Activated CD4-positive, CD25-positive, alpha-beta regulatory T cell treated with anti-CD3 and anti-CD28 coated beads, Interleukin-2, amount 50 U/mL, for 24 hours (primary cell): ENCODE measurements around the gene PKP3.
A peak's percentile ranks its signal among the peaks of the same experiment; 100 is the strongest.
"Not testable (repeated sequence)": the region's sequence is repeated elsewhere in the genome, so short reads cannot be mapped to it uniquely, and the experiment has no call there.

ENCODE experiments used
- ATAC-seq, 2 donors: fragments of 150-1000 bp; cut with Tn5 transposase; one replicate each; pipeline ENCODE4 v1.10.0; 2021; ENCODE audit warnings: mild to moderate bottlenecking in 1 of 2, moderate library complexity in 1 of 2

Gene PKP3

DNA sequence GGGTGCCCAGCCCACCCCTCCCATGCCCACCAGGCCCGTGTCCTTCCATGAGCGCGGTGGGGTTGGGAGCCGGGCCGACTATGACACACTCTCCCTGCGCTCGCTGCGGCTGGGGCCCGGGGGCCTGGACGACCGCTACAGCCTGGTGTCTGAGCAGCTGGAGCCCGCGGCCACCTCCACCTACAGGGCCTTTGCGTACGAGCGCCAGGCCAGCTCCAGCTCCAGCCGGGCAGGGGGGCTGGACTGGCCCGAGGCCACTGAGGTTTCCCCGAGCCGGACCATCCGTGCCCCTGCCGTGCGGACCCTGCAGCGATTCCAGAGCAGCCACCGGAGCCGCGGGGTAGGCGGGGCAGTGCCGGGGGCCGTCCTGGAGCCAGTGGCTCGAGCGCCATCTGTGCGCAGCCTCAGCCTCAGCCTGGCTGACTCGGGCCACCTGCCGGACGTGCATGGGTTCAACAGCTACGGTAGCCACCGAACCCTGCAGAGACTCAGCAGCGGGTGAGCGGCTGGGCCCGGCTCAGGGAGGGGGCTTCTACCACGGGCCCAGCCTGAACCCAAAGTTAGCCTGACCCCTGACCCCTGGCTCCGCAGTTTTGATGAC lies 3.0 kb downstream of the PKP3 start:
- peak; percentile 58 to 85 for ATAC-seq

DNA sequence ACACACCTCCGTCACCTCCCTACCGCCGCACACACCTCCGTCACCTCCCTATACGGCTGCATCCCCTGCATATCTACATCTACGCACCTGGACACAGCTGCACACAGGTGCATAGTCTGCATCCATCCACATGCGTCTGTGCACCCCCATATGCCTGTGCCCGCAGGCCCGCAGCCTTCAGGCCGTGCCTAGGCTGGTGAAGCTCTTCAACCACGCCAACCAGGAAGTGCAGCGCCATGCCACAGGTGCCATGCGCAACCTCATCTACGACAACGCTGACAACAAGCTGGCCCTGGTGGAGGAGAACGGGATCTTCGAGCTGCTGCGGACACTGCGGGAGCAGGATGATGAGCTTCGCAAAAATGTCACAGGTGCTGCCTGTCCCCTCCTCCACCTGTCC lies 4.8 kb downstream of the PKP3 start:
- ATAC-seq, result no peak

DNA sequence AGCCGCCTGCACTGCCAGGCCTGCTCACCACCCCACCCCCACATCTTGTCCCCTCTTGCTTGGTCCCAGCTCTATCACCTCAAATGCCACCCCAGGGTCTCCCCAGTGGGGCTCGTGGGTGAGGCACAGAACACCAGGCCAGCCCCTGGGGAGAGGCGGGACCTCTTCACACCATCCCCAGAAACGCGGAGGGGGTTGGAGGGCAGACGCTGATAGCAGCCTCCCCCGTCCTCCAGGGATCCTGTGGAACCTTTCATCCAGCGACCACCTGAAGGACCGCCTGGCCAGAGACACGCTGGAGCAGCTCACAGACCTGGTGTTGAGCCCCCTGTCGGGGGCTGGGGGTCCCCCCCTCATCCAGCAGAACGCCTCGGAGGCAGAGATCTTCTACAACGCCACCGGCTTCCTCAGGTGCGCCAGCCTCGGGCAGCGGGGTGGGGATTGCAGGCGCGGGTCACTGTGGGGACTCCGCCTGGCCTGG lies 5.8 kb downstream of the PKP3 start:
- no peak for ATAC-seq

DNA sequence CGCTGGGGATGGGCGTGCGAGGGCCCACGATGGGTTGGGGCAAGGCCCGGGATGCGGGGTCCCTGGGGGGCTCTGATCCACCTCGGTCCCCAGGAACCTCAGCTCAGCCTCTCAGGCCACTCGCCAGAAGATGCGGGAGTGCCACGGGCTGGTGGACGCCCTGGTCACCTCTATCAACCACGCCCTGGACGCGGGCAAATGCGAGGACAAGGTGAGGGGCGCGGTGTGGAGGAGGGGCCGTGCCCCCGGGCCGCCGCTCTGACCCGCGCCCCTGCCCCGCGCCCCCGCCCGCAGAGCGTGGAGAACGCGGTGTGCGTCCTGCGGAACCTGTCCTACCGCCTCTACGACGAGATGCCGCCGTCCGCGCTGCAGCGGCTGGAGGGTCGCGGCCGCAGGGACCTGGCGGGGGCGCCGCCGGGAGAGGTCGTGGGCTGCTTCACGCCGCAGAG lies 6.3 kb downstream of the PKP3 start:
- ATAC-seq, result no peak

DNA sequence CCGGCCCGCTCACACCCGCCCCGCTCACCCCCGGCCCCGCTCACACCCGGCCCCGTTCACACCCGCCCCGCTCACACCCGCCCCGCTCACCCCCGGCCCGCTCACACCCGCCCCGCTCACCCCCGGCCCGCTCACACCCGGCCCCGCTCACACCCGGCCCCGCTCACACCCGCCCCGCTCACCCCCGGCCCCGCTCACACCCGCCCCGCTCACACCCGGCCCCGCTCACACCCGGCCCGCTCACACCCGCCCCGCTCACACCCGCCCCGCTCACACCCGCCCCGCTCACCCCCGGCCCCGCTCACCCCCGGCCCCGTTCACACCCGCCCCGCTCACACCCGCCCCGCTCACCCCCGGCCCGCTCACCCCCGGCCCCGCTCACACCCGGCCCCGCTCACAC lies 7.2 kb downstream of the PKP3 start:
- ATAC-seq, result not testable (repeated sequence)

DNA sequence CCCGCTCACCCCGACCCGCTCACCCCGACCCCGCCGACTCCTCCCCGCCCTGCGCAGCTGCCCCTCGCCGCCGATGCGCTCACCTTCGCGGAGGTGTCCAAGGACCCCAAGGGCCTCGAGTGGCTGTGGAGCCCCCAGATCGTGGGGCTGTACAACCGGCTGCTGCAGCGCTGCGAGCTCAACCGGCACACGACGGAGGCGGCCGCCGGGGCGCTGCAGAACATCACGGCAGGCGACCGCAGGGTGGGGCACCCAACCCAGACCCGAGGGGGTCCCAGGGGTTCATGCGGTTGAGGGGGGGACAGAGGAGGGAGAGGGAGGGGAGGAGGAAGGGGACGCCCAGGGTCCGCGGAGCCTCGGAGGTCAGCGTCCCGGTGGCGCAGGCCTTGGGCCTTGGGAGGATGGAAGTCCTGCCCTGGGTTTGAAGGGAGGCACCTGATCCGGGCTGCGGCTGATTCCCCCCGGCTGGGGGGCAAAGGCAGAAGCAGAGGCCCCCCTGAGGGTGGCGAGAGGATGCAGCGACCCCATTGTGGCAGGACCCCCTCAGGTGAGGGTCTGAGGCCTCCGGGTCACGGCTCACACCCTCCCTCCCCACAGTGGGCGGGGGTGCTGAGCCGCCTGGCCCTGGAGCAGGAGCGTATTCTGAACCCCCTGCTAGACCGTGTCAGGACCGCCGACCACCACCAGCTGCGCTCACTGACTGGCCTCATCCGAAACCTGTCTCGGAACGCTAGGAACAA lies 9.2 kb downstream of the PKP3 start:
- no peak for ATAC-seq

DNA sequence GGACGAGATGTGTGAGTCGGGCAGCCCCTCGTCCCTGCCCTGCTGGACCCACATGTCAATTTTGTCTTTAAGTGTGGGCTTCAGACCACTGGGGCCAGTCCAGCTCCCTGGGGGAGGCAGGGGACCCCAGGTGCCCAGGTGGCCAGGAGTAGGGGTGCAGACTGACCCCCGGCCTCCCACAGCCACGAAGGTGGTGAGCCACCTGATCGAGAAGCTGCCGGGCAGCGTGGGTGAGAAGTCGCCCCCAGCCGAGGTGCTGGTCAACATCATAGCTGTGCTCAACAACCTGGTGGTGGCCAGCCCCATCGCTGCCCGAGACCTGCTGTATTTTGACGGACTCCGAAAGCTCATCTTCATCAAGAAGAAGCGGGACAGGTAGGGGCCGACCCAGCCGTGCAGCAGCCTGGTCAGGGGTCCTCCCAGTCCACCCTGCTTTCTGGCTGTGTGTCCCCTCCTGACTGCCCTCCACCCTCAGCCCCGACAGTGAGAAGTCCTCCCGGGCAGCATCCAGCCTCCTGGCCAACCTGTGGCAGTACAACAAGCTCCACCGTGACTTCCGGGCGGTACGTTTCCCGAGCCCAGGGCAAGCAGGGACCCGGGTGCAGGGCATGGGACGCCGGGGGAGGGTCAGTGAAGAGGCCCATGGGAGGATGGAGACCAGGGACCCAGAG lies 9.9 kb downstream of the PKP3 start:
- no peak for ATAC-seq

DNA sequence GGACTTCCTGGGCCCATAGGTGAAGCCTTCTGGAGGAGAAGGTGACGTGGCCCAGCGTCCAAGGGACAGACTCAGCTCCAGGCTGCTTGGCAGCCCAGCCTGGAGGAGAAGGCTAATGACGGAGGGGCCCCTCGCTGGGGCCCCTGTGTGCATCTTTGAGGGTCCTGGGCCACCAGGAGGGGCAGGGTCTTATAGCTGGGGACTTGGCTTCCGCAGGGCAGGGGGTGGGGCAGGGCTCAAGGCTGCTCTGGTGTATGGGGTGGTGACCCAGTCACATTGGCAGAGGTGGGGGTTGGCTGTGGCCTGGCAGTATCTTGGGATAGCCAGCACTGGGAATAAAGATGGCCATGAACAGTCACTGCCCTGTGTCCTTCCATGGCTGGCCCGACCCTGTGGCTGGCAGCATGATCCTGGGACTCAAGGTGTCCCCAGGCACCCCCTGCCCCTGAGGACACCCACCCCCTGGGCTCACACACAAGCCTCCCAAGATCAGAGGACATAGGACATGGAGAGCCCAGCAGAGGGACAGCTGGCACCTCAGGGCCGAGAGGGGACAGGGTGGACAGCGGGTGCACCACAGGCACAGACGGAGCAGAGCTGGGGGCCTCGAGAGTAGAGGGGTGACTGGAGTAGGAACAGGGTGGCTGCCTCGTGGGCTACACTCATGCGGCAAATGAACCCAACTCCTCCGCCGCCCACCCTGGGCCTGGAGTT lies 10.7 kb downstream of the PKP3 start:
- no peak for ATAC-seq

DNA sequence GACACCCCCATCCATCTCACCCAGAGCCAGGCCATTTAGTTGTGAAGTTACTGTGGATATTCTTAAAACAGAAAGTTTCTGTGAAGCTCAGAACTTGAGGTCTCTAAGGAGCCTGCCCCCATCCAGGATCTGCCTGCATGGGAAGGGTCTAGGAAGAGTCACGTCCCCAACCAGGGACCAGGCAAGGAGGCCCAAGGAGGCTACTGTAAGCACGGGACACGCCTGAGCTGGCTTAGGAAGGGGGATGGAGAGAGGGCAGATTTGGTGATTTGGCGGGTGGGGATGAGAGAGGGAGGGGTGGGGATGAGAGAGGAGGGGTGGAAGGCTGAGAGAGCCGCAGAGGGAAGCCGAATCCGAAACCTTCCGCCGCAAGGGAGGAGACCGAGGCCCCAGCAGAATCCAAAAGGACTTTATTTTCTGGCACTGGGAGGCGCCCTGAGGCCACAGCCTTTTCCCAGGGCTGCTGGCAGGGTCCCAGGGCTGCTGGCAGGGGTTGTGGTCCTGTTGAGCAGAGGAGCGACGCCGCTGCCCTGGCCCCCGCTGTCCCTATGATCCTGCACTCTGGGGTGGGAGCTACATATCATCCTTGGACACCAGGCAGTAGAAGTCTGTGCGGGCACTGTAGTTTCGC lies 11.4 kb downstream of the PKP3 start:
- no peak for ATAC-seq

DNA sequence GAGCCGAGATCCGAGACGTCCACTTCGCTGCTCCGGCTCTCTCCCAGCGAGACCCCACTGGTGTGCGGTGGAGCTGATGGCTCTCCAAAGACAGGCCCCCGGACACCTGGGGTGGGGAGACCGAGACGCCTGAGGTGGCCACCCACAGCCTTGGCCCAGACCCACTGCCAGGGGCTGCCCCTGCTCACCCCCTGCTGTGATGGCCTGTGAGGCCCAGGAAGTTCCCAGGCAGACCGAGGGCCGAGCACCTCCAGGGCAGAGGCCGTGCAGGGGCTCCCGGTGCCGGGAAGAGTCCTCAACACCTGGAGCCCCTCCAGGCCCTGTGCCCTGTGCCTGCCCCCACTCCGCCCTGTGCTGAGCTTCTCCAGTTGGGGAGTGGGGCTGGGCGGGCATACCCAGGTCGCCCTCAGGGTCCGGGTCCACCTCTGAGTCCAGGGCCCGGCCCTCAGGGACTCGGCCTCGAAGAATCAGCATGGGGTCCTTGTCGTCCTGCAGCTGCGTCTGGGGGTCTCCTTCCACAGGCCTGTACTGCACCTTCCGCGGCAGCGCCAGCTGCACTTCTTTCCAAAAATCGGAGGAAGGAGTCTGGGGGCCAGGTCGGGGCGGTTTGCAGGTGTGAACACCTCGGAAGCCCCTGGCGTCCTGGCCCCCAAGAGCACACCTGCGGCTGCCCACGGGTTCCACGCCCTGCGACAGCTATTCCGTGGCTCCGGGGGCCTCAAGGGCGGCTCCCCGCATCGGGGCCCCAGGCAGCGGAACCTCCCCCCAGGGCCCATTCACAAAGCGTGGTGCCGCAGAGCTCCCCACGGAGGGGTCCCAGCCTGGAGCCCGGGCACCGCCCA lies 12.2 kb downstream of the PKP3 start:
- no peak for ATAC-seq

DNA sequence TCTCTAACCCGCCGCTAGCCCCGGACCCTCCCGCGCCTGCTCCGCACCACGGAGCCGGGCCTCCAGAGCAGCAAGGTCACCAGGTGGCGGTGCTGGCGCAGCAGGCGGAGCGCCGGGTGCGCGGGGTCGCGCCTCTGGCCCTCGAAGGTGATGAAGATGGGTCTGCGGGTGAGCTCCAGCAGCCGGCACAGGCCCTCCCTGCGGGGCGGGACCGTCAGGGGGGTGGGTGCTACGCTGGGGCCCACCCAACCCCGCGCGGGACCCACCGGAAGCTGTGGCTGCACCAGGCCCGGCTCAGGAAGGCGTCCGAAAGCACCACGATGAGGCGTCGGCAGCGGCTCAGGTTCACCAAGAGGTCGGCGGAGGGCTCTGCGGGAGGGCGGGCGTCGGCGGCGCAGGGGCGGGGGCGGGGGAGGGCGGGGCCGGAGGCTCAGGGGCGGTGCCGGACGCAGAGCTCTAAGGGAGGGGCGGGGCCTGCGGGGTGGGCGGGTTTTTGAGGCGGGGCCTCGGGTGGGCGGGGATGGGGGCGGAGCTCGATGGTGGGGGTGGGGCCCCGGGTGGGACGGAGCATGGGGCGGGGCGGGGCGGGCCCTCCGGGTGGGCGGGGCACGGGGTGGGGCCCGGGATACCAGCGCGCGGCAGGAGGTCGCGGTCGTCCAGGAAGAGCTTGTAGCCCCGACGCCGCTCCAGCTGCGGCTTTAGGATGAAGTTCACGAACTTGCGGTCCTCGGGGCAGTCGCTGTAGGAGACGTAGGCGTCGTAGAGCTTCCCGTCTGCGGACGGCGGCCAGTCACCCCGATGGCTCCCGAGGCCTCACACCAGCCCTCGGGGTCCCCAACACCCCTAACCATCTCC lies 13.0 kb downstream of the PKP3 start:
- peak; percentile 95 to 96 for ATAC-seq

DNA sequence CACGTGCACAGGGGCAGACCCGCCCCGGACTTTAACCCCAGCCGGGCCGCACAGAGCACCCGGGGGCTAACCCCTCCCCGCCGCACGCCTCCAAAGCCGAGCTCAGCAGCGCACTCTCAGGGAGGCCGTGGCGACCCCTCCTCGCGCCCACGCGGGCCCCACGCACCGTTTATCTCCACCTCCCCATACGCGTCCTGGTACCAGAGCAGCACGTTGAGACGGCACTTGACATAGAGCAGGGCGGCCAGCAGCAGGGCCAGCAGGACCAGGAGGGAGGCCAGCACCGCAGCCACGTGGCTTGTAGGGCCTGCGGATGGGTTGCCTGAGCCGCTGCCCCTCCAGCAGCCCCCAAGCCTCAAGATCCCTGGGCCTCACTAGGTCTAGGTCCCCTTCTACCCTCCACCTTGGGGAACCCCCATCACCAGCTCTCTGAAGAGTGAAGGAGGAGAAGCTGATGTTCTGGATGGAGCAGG lies 13.7 kb downstream of the PKP3 start:
- peak in 1 of 2 donors; percentile 1 for ATAC-seq

DNA sequence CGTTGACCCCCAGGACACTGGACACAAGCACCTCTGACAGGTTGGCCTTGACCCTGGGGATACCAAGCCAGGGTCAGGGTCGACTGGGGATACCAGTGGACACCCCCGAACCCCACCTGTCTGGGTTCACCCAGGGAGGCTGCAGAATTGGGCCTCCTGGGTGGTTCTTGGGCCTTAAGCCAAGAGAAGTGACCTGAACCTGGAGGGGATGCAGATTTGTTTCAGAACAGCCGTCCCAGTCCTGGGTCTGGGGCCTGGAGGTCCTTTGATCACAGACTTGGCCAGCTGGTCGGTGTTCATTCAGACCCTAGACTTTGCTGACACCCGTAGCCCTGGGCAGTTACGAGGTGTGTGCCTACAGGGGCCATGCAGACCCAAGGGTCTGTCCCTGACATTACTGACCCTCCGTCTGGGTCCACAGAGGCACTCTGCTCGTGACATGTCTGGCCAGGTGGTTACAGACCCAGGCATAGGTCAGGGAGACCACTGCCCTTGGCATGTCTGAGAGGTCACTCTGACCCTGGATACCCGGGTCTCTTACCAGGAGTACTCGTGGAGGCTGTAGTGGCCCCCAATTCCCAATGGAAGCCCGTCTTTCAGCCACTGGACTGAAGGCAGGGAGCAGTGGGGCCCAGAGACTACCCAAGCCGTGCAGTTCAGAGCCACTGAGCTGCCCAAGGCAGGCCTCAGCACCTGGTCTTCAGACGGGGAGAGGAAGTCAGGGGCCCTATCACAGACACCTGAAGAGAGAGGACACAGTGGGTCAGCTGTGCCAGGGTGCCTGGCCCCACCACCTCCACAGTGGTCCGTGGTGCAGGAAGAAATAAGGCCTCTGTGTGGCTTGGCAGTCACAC lies 14.4 kb downstream of the PKP3 start:
- ATAC-seq, result no peak

DNA sequence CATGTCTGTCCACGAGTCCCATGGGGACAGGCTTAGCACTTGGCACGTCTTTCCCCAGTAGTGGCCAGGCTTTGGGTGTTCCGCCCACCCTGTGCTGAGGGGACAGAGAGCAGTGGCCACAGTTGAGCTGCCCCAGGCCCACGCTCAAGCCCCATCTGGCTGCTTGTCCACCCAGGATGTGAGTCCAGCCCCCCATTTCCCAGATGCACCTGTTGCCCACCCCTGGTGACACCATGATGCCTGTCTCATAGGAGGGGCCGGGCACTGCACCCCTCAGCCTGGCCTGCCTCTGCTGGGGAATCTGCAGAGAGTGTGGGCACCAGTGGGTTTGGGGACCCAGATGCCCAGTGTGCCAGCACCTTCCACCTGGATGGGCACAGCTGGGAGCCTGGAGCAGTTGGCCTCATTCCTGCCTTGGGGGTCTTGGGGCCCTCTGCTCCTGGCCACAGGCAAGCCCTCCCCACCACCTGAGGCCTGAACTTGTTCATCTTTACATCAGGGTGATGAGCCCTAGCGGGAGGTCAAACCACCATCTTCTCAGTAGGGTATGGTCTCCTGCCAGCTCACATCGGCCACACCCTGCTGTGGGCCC lies 15.1 kb downstream of the PKP3 start:
- ATAC-seq, result no peak

DNA sequence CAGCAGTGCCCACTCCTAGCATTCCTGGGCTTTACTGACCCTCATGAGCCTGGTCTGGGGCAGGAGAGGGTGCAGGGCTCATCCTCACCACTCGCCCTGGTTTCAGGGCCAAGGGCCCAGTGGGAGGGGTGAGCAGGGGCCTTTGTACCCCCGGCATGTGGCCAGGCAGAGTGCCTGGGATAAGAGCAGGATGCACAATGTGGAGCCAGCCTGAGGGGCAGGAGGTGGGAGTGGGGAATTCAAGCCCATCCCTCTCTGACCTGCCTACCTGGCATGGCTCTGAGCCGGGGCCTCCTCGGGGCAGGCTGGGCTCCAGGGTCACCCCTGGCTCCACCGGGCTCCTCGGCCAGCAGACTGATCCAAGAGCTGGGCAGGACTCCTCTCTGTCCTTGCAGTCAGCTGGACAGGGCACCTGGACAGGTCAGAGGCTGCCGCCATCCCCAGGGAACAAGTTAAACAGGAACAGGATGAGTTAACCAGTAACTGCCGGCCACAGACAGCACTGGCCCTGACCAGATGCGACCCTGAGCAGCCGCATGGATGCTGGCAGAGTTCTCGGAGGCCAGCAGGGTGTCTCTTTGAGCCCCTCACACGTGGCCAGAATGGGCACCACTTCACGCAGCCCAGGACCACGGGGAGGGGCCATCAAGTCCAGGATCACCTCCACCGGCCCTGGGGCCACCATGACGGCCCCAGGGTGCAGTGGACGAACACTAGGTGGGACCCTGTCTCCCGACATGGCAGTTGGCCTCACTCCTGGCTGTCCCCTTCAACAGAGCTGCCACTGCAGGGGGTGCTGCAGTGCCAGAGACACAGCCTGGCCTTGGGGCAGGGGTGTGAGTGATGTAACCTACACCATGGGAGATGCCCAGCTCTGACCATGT lies 15.8 kb downstream of the PKP3 start:
- ATAC-seq, result no peak

DNA sequence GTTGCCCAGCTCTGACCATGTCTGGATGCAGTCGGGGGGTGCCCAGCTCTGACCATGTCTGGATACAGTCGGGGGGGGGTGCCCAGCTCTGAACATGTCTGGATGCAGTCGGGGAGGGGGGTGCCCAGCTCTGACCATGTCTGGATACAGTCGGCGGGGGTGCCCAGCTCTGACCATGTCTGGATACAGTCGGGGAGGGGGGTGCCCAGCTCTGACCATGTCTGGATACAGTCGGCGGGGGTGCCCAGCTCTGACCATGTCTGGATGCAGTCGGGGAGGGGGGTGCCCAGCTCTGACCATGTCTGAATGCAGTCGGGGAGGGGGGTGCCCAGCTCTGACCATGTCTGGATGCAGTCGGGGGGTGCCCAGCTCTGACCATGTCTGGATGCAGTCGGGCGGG lies 16.7 kb downstream of the PKP3 start:
- ATAC-seq, result not testable (repeated sequence)

DNA sequence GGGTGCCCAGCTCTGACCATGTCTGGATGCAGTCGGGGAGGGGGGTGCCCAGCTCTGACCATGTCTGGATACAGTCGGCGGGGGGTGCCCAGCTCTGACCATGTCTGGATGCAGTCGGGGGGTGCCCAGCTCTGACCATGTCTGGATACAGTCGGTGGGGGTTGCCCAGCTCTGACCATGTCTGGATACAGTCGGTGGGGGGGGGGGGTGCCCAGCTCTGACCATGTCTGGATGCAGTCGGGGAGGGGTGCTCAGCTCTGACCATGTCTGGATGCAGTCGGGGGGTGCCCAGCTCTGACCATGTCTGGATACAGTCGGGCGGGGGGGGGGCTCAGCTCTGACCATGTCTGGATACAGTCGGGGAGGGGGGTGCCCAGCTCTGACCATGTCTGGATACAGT lies 17.5 kb downstream of the PKP3 start:
- not testable (repeated sequence) for ATAC-seq

DNA sequence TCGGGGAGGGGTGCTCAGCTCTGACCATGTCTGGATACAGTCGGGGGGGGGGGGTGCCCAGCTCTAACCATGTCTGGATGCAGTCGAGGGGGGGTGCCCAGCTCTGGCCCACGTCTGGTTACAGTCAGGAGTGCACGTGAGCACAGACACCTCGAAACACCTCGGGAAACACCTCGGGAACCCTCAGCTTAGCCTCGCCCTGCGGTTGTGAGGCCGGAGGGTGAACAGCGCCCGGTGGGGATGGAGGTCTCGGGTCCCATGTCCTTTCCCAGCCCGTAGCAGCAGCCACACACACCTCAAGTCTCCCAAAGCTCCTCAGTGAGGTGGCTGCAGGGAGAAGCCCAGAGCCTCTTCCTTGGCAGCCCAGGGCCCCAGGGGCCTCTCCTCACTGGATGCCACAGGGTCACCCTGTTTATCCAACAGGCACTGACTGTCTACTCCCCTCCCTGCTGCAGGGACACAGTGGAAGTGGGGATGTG lies 18.7 kb downstream of the PKP3 start:
- no peak for ATAC-seq
